K562 (cell line): ENCODE results near the gene GALE. TPM values are rescaled to one million over a fixed set of nuclear protein-coding genes. Genes with fewer than 3 reads are reported as not detected.

Experiments
- ATAC-seq: fragments of 200-7000 bp; cut with Tn5 transposase; 3 replicates; pipeline ENCODE4 v1.9.1; 2020; ENCODE audit warnings: moderate library complexity
- BruUV-seq: library from RNA; stranded (reverse); fragments of 400-500 nt; replicated peaks from 2 replicates; lab custom pipeline; 2021; lab: Mats Ljungman, UMichigan
- CTCF ChIA-PET: fragments of 300-600 bp; formaldehyde crosslinking; extraction: SDS; loops from one replicate; lab custom pipeline; 2021; ENCODE audit warnings: low intra/inter-chr PET ratio; lab: Yijun Ruan, JAX
- POLR2A ChIA-PET: fragments of 300-600, 350-650 bp; sonication (Branson Sonifier 250); formaldehyde crosslinking; extraction: SDS; loops from one replicate; lab custom pipeline; 2021; ENCODE audit warnings: antibody characterized with exemption, inconsistent platforms; lab: Yijun Ruan, JAX
- DNase-seq, 4 experiments: peaks; one replicate each; pipeline versions ENCODE4 v3.0.0 to v3.0.0-alpha.2; 2011 to 2018; ENCODE audit warnings: low spot score in 3 of 4, mixed read lengths in 3 of 4; ENCODE audit errors: extremely low read depth in 1 of 4
- FAIRE-seq: peaks from 2 replicates; lab custom pipeline; 2011; peaks lifted over from hg19 to GRCh38; lab: Jason Lieb, UNC
- H2AFZ ChIP-seq: 2 replicates; pipeline ENCODE4 v1.6.0; 2011; ENCODE audit warnings: low read depth, low read length, control low read depth, inconsistent platforms
- H3K27ac ChIP-seq: fragments of 200-600 bp; 3 replicates; pipeline ENCODE4 v1.8.0; 2011; ENCODE audit warnings: low read depth, mild to moderate bottlenecking, control low read depth, inconsistent platforms, low read length, moderate library complexity, mixed read lengths; ENCODE audit errors: extremely low read depth
- H3K27me3 ChIP-seq, 2 experiments: fragments of 300-600 bp in 1 of 2; 2 replicates in 1 of 2; 3 replicates in 1 of 2; pipeline versions ENCODE4 v1.6.0 to v1.8.0; 2011; ENCODE audit warnings: inconsistent platforms in 2 of 2, low read length in 2 of 2, mild to moderate bottlenecking in 1 of 2, mixed read lengths in 1 of 2, moderate library complexity in 1 of 2; ENCODE audit not compliant: control insufficient read depth in 2 of 2, insufficient read depth in 2 of 2
- H3K36me3 ChIP-seq: fragments of 300-600 bp; 3 replicates; pipeline ENCODE4 v1.8.0; 2011; ENCODE audit warnings: mild to moderate bottlenecking, low read length, inconsistent platforms; ENCODE audit not compliant: control insufficient read depth, insufficient read depth
- H3K4me1 ChIP-seq, 2 experiments: fragments of 200-600 bp in 1 of 2; replicated peaks in 1 of 2; 2 replicates in 1 of 2; 3 replicates in 1 of 2; pipeline versions ENCODE4 v1.5.1 to v1.8.0; 2011; ENCODE audit warnings: inconsistent platforms in 2 of 2, low read length in 2 of 2, mild to moderate bottlenecking in 1 of 2, mixed read lengths in 1 of 2, moderate library complexity in 1 of 2; ENCODE audit not compliant: control insufficient read depth in 2 of 2, insufficient read depth in 2 of 2
- H3K4me2 ChIP-seq: 2 replicates; pipeline ENCODE4 v1.6.1; 2011; ENCODE audit warnings: low read length, control low read depth, inconsistent platforms, mixed read lengths; ENCODE audit not compliant: insufficient read depth
- H3K4me3 ChIP-seq: fragments of 200-600 bp; sonication (generic), shearing (Covaris generic); 2 replicates; pipeline ENCODE4 v1.5.1; 2016; ENCODE audit warnings: control low read depth, inconsistent platforms
- H3K79me2 ChIP-seq: fragments of 200-600 bp; 3 replicates; pipeline ENCODE4 v1.8.0; 2011; ENCODE audit warnings: low read length, inconsistent platforms; ENCODE audit not compliant: control insufficient read depth, insufficient read depth
- H3K9ac ChIP-seq, 2 experiments: 2 replicates each; pipeline versions ENCODE4 v1.6.0 to v1.6.1; 2011; ENCODE audit warnings: low read depth in 2 of 2, low read length in 2 of 2, control low read depth in 1 of 2, inconsistent platforms in 1 of 2, mild to moderate bottlenecking in 1 of 2, mixed read lengths in 1 of 2; ENCODE audit not compliant: insufficient read depth in 1 of 2
- H3K9me1 ChIP-seq: one replicate; pipeline ENCODE4 v1.6.0; 2011; ENCODE audit warnings: inconsistent platforms, mild to moderate bottlenecking, low read length, moderate library complexity; ENCODE audit not compliant: control insufficient read depth, insufficient read depth
- H3K9me3 ChIP-seq: replicated peaks from 2 replicates; pipeline ENCODE4 v1.5.1; 2011; ENCODE audit warnings: low read depth, low read length, inconsistent platforms; ENCODE audit not compliant: control insufficient read depth, insufficient read depth
- H4K20me1 ChIP-seq: replicated peaks from 2 replicates; pipeline ENCODE4 v1.6.1; 2011; ENCODE audit warnings: low read length, inconsistent platforms, mixed read lengths; ENCODE audit not compliant: control insufficient read depth, insufficient read depth
- CHD4 ChIP-seq: fragments of 200-600 bp; sonication (generic); IDR thresholded peaks from 3 replicates; pipeline ENCODE4 v1.6.1; 2012; ENCODE audit warnings: low read depth, mild to moderate bottlenecking, mixed read lengths, low read length, inconsistent platforms; ENCODE audit not compliant: insufficient read depth, insufficient replicate concordance, poor library complexity, severe bottlenecking
- DPF2 ChIP-seq: fragments of 450-650 bp; IDR thresholded peaks from 2 replicates; pipeline ENCODE4 v1.6.1; 2016
- ELF1 ChIP-seq: fragments of 200-800 bp; sonication (Bioruptor generic); IDR thresholded peaks from 2 replicates; pipeline ENCODE4 v1.6.1; 2016; ENCODE audit warnings: missing genetic modification characterization, missing compliant biosample characterization
- ELF4 ChIP-seq: fragments of 450-650 bp; formaldehyde crosslinking; IDR thresholded peaks from 2 replicates; pipeline ENCODE4 v1.4.0; 2022; ENCODE audit warnings: missing genetic modification characterization
- FOS ChIP-seq: IDR thresholded peaks from 3 replicates; pipeline ENCODE4 v1.6.1; 2011; ENCODE audit not compliant: insufficient read length; ENCODE audit errors: extremely low read depth
- FOSL1 ChIP-seq: fragments of 200-800 bp; sonication (Bioruptor generic); conservative IDR thresholded peaks from 2 replicates; pipeline ENCODE4 v1.6.1; 2016; ENCODE audit warnings: missing genetic modification characterization, missing compliant biosample characterization
- JUN ChIP-seq, 2 experiments: sonication (generic) in 1 of 2; formaldehyde crosslinking in 1 of 2; IDR thresholded peaks; 2 replicates each; pipeline versions ENCODE4 v1.6.1 to v1.8.0; 2012 to 2022; ENCODE audit warnings: borderline replicate concordance in 2 of 2, mild to moderate bottlenecking in 2 of 2, improper control_type of control experiment in 1 of 2, low read depth in 1 of 2, low read length in 1 of 2, missing genetic modification reagents in 1 of 2
- RNF2 ChIP-seq: sonication (generic); IDR thresholded peaks from 2 replicates; pipeline ENCODE4 v1.6.1; 2016
- SMARCA4 ChIP-seq: fragments of 450-650 bp; IDR thresholded peaks from 2 replicates; pipeline ENCODE4 v1.6.1; 2016
- XRCC5 ChIP-seq: fragments of 200-400 bp; formaldehyde crosslinking; IDR thresholded peaks from 2 replicates; pipeline ENCODE4 v1.6.1; 2017; ENCODE audit warnings: low read depth, mild to moderate bottlenecking, low read length
- ZBTB7A ChIP-seq: IDR thresholded peaks from 2 replicates; pipeline ENCODE4 v1.6.1; 2011; ENCODE audit warnings: low read depth, mild to moderate bottlenecking, low read length, moderate library complexity, borderline replicate concordance; ENCODE audit not compliant: control insufficient read depth
- ZNF263 ChIP-seq: sonication (generic); formaldehyde crosslinking; IDR thresholded peaks from 2 replicates; pipeline ENCODE4 v1.8.0; 2022; ENCODE audit warnings: mild to moderate bottlenecking, missing genetic modification reagents, borderline replicate concordance
- ZNF830 ChIP-seq: fragments of 250-450 bp; sonication (Bioruptor Pico); IDR thresholded peaks from 2 replicates; pipeline ENCODE4 v1.5.0; 2021; ENCODE audit warnings: mild to moderate bottlenecking
- WGBS: fragments of 100-300 bp; shearing (Covaris generic); methylation state at CpG from one replicate; pipeline ENCODE4 v1.1.6; 2016; ENCODE audit warnings: low coverage, mixed read lengths; ENCODE audit not compliant: insufficient coverage; ENCODE audit errors: missing lambda C conversion rate; 5-methylcytosine and 5-hydroxymethylcytosine counted together
- in situ Hi-C: fragments of 300-500 bp; cut with MboI; formaldehyde crosslinking; loops from 4 replicates; pipeline ENCODE4 v1.15.0; 2018; ENCODE audit warnings: inconsistent platforms, mixed read lengths
- intact Hi-C: fragments of 100-400 bp; cut with micrococcal nuclease; formaldehyde crosslinking; loops from 2 replicates; pipeline ENCODE4 v1.14.2; 2022
- polyA plus RNA-seq, 8 experiments: library from polyadenylated mRNA; depleted of rRNA in 4 of 8; stranded (reverse) in 5 of 8; unstranded in 3 of 8; fragments of >200 nt; fragmentation: Nextera tagmentation in 2 of 8; fragmentation: Illumina TruSeq in 1 of 8; extraction: Ambion mirVana in 2 of 8; extraction: Trizol in 1 of 8; gene quantifications; 2 replicates each; pipeline versions ENCODE4 v1.2.1 to v1.2.3, GENCODE V29; 2011 to 2014; ENCODE audit warnings: inconsistent platforms in 1 of 8, missing spikeins in 1 of 8
- total RNA-seq, 7 experiments: library from RNA; depleted of rRNA in 6 of 7; stranded (reverse); fragments of >200 nt in 6 of 7; fragmentation: Illumina TruSeq in 2 of 7; extraction: Trizol in 2 of 7; gene quantifications; 2 replicates each; pipeline versions ENCODE4 v1.2.1 to v1.2.3, GENCODE V29; 2011 to 2021; ENCODE audit warnings: low replicate concordance in 1 of 7
- TF ChIP-seq, protein P1 (sequence below): sonication (generic); formaldehyde crosslinking; IDR thresholded peaks from 2 replicates; pipeline ENCODE4 v1.8.0; 2022; ENCODE audit warnings: mild to moderate bottlenecking, missing genetic modification reagents
- TF ChIP-seq, protein P2 (sequence below): fragments of 450-650 bp; formaldehyde crosslinking; IDR thresholded peaks from 2 replicates; pipeline ENCODE4 v1.4.0; 2020; ENCODE audit warnings: mild to moderate bottlenecking
- TF ChIP-seq, protein P3 (sequence below), 3 experiments: fragments of 200-800 bp in 1 of 3; sonication (Bioruptor generic) in 1 of 3; sonication (generic) in 1 of 3; formaldehyde crosslinking in 1 of 3; IDR thresholded peaks; 2 replicates each; pipeline versions ENCODE4 v1.6.1 to v1.8.0; 2016 to 2022; ENCODE audit warnings: mild to moderate bottlenecking in 2 of 3, missing compliant biosample characterization in 2 of 3, missing genetic modification characterization in 2 of 3, missing genetic modification reagents in 1 of 3

GALE gene
- total and polyA plus RNA-seq, 9 of the 15 experiments (the other 6 are each of a cell fraction or from before 2014, with no cell fraction given) = 8.4 to 139 (median 88.3) TPM

DNA sequence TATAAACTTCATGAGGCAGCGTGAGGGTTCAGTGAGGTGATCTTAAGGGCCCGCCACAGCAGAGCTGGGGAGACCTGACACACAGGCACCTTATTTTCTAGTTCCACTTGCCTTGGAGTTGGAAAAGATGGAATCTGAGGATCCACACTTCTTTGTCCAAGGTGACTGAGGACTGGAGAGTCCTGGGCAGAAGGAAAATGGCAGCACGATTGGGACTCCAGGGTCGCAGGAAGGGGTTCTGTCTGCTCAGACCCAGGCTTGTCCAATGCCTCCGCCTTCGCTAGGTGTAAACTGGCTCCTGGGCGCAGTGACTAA, 1.3 kb downstream of the GALE start:
- intact Hi-C loops = no loop called here
- Histone ChIP-seq H2AFZ (peak overlapping the region; percentile 77; the same call in 1 of the 2 replicates), H3K36me3 (peaks cover 49% of the 10 kb centered on the region; the same call in 2 of the 3 replicates), H4K20me1 (no peaks in the 10 kb centered on the region), H3K27ac (peak overlapping the region; percentile 74), H3K9me3 (no peaks in the 10 kb centered on the region), H3K4me2 (peak overlapping the region; percentile 96), H3K27me3 (no peaks in the 10 kb centered on the region), H3K79me2 (peaks cover 24% of the 10 kb centered on the region), H3K9ac (peak overlapping the region; percentile 93 to 98), H3K9me1 (peaks cover 5% of the 10 kb centered on the region), H3K4me1 (peaks cover 21 to 52% of the 10 kb centered on the region in 2 experiments), H3K4me3 (peak overlapping the region; percentile 80)
- ChIA-PET POLR2A (interaction anchor here (0.5 to 6.8 kb wide), 9 partner anchors 8 to 158 kb away, joined by 3 to 71 read pairs (median 4); partner anchors contain the start of genes LYPLA2 and PITHD1), CTCF (no interaction called here)
- ATAC-seq = no peak
- in situ Hi-C loops = no loop called here
- no peak for DNase-seq
- 32% methylated on average over 7 of the region's 7 CpGs for WGBS
- no TSS peak for BruUV-seq
- FAIRE-seq = peak; percentile 86
- TF ChIP-seq ZNF263 (CRISPR knock-in tag) = peak; percentile 32; the same call in 1 of the 2 replicates
- no peak for TF ChIP-seq FOS
- TF ChIP-seq ZNF830 (CRISPR knock-in tag) = no peak
- TF ChIP-seq ZBTB7A = 0 out of 2 replicates have a peak, but pooled peaks have one; percentile 69
- TF ChIP-seq XRCC5 = no peak
- no peak for TF ChIP-seq JUN (IDR thresholded peaks at IDR 0.05; ENCODE audit: borderline replicate concordance, low read depth, low read length)
- no peak for TF ChIP-seq JUN (CRISPR knock-in tag; IDR thresholded peaks at IDR 0.05; ENCODE audit: borderline replicate concordance)
- TF ChIP-seq SMARCA4 = 0 out of 2 replicates have a peak, but pooled peaks have one; percentile 10
- peak; percentile 88; the same call in 1 of the 2 replicates for TF ChIP-seq FOSL1 (tag)
- no peak for TF ChIP-seq ELF4 (CRISPR knock-in tag)
- TF ChIP-seq, protein P1, sequence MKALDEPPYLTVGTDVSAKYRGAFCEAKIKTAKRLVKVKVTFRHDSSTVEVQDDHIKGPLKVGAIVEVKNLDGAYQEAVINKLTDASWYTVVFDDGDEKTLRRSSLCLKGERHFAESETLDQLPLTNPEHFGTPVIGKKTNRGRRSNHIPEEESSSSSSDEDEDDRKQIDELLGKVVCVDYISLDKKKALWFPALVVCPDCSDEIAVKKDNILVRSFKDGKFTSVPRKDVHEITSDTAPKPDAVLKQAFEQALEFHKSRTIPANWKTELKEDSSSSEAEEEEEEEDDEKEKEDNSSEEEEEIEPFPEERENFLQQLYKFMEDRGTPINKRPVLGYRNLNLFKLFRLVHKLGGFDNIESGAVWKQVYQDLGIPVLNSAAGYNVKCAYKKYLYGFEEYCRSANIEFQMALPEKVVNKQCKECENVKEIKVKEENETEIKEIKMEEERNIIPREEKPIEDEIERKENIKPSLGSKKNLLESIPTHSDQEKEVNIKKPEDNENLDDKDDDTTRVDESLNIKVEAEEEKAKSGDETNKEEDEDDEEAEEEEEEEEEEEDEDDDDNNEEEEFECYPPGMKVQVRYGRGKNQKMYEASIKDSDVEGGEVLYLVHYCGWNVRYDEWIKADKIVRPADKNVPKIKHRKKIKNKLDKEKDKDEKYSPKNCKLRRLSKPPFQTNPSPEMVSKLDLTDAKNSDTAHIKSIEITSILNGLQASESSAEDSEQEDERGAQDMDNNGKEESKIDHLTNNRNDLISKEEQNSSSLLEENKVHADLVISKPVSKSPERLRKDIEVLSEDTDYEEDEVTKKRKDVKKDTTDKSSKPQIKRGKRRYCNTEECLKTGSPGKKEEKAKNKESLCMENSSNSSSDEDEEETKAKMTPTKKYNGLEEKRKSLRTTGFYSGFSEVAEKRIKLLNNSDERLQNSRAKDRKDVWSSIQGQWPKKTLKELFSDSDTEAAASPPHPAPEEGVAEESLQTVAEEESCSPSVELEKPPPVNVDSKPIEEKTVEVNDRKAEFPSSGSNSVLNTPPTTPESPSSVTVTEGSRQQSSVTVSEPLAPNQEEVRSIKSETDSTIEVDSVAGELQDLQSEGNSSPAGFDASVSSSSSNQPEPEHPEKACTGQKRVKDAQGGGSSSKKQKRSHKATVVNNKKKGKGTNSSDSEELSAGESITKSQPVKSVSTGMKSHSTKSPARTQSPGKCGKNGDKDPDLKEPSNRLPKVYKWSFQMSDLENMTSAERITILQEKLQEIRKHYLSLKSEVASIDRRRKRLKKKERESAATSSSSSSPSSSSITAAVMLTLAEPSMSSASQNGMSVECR (CRISPR knock-in tag) = no peak
- TF ChIP-seq ELF1 (tag) = no peak
- TF ChIP-seq, protein P2, sequence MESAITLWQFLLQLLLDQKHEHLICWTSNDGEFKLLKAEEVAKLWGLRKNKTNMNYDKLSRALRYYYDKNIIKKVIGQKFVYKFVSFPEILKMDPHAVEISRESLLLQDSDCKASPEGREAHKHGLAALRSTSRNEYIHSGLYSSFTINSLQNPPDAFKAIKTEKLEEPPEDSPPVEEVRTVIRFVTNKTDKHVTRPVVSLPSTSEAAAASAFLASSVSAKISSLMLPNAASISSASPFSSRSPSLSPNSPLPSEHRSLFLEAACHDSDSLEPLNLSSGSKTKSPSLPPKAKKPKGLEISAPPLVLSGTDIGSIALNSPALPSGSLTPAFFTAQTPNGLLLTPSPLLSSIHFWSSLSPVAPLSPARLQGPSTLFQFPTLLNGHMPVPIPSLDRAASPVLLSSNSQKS (CRISPR knock-in tag) = no peak
- TF ChIP-seq, protein P3, sequence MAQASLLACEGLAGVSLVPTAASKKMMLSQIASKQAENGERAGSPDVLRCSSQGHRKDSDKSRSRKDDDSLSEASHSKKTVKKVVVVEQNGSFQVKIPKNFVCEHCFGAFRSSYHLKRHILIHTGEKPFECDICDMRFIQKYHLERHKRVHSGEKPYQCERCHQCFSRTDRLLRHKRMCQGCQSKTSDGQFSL (CRISPR knock-in tag; IDR thresholded peaks at IDR 0.05) = 0 out of 2 replicates have a peak, but pooled peaks have one; percentile 32
- TF ChIP-seq, protein P3 (tag; IDR thresholded peaks at IDR 0.05) = no peak
- TF ChIP-seq RNF2 = no peak
- no peak for TF ChIP-seq CHD4
- peak; percentile 63; the same call in 1 of the 2 replicates for TF ChIP-seq DPF2
